Common myeloid progenitor, CD34-positive (primary cell): ENCODE measurements around the gene SLC25A19.

Source experiments
- CTCF ChIA-PET: fragments of 350-600 bp; sonication (Branson Sonifier 250); formaldehyde crosslinking; loops from one replicate; lab custom pipeline; 2021; ENCODE audit warnings: antibody characterized with exemption; lab: Charles Lee
- POLR2A ChIA-PET: fragments of 350-600 bp; sonication (Branson Sonifier 250); formaldehyde crosslinking; loops from one replicate; lab custom pipeline; 2021; ENCODE audit warnings: antibody characterized with exemption; lab: Charles Lee
- DNase-seq, 3 donors: peaks; one replicate each; pipeline versions ENCODE4 v3.0.0 to v3.0.0-alpha.2; 2013
- H3K27ac ChIP-seq, 2 experiments: 1 replicate in 1 of 2; 2 replicates in 1 of 2; pipeline ENCODE4 v1.7.0; 2013; ENCODE audit warnings: inconsistent platforms in 2 of 2, low read length in 2 of 2, mild to moderate bottlenecking in 2 of 2, low read depth in 1 of 2, moderate library complexity in 1 of 2; ENCODE audit not compliant: severe bottlenecking in 2 of 2, insufficient read depth in 1 of 2, poor library complexity in 1 of 2
- H3K27me3 ChIP-seq, 5 experiments: replicated peaks in 2 of 5; 1 replicate in 3 of 5; 2 replicates in 2 of 5; pipeline versions ENCODE4 v1.6.1 to v1.7.0; 2013; ENCODE audit warnings: low read length in 4 of 5, mild to moderate bottlenecking in 2 of 5, moderate library complexity in 2 of 5, inconsistent platforms in 1 of 5; ENCODE audit not compliant: insufficient read depth in 5 of 5, control insufficient read depth in 4 of 5
- H3K36me3 ChIP-seq, 4 experiments: 1 replicate in 2 of 4; 2 replicates in 2 of 4; pipeline versions ENCODE4 v1.6.1 to v1.7.0; 2013; ENCODE audit warnings: low read length in 3 of 4, control low read depth in 1 of 4, mild to moderate bottlenecking in 1 of 4; ENCODE audit not compliant: control insufficient read depth in 4 of 4, insufficient read depth in 4 of 4
- H3K4me1 ChIP-seq, 4 experiments: 1 replicate in 3 of 4; 2 replicates in 1 of 4; pipeline versions ENCODE4 v1.6.1 to v1.7.1; 2013; ENCODE audit warnings: low read length in 3 of 4, mild to moderate bottlenecking in 3 of 4, control low read depth in 1 of 4, inconsistent platforms in 1 of 4, moderate library complexity in 1 of 4; ENCODE audit not compliant: control insufficient read depth in 4 of 4, insufficient read depth in 4 of 4; ENCODE audit errors: control extremely low read depth in 1 of 4
- H3K4me3 ChIP-seq, 7 experiments: 1 replicate in 4 of 7; 2 replicates in 3 of 7; pipeline versions ENCODE4 v1.5.1 to v1.7.0; 2013; ENCODE audit warnings: mild to moderate bottlenecking in 7 of 7, low read length in 6 of 7, moderate library complexity in 6 of 7, inconsistent platforms in 2 of 7, low read depth in 2 of 7, control low read depth in 1 of 7; ENCODE audit not compliant: insufficient read depth in 4 of 7, control insufficient read depth in 1 of 7; ENCODE audit errors: extremely low read depth in 1 of 7
- H3K9me3 ChIP-seq, 5 experiments: 1 replicate in 4 of 5; 2 replicates in 1 of 5; pipeline versions ENCODE4 v1.6.1 to v1.7.1; 2013; ENCODE audit warnings: low read length in 4 of 5, mild to moderate bottlenecking in 2 of 5, inconsistent platforms in 1 of 5, low read depth in 1 of 5, moderate library complexity in 1 of 5; ENCODE audit not compliant: control insufficient read depth in 4 of 5, insufficient read depth in 2 of 5; ENCODE audit errors: control extremely low read depth in 1 of 5
- WGBS: methylation state at CpG from one replicate; pipeline ENCODE4 v1.1.5; 2013; ENCODE audit not compliant: insufficient coverage; 5-methylcytosine and 5-hydroxymethylcytosine counted together

Gene SLC25A19

GRCh38 chr17:75318211-75318610 lies 29.0 kb upstream of the SLC25A19 start:
- H3K27me3 ChIP-seq: no peaks in the 10 kb centered on the region
- peaks cover 0 to 27% (median 2%) of the 10 kb centered on the region in 4 experiments for H3K4me1 ChIP-seq
- H3K9me3 ChIP-seq: no peaks in the 10 kb centered on the region
- no peak overlapping the region for H3K4me3 ChIP-seq
- POLR2A ChIA-PET: no interaction called here
- DNase-seq: no peak
- CTCF ChIA-PET: interaction anchor here (1.4 to 2.1 kb wide), 2 partner anchors 16 to 94 kb away, joined by 4 to 8 read pairs; no protein-coding TSS in a partner anchor
- H3K27ac ChIP-seq: peak overlapping the region in 1 of 2 experiments; percentile 54
- 86% methylated on average over 6 of the region's 10 CpGs for WGBS
- peaks cover 13 to 50% (median 41%) of the 10 kb centered on the region in 4 experiments for H3K36me3 ChIP-seq

GRCh38 chr17:75317671-75318070 lies 28.4 kb upstream of the SLC25A19 start:
- ChIA-PET CTCF (interaction anchor here (1.3 to 2.1 kb wide), 4 partner anchors 16 to 95 kb away, joined by 3 to 8 read pairs (median 4); no protein-coding TSS in a partner anchor), POLR2A (no interaction called here)
- peaks cover 13 to 49% (median 41%) of the 10 kb centered on the region in 4 experiments for H3K36me3 ChIP-seq
- H3K4me1 ChIP-seq: peaks cover 0 to 31% (median 5%) of the 10 kb centered on the region in 4 experiments
- peak overlapping the region in 1 of 2 experiments; percentile 54 for H3K27ac ChIP-seq
- DNase-seq: no peak
- H3K27me3 ChIP-seq: no peaks in the 10 kb centered on the region
- 94% methylated on average over 9 of the region's 11 CpGs for WGBS
- H3K9me3 ChIP-seq: no peaks in the 10 kb centered on the region
- no peak overlapping the region for H3K4me3 ChIP-seq

GRCh38 chr17:75316253-75316652 lies 27.0 kb upstream of the SLC25A19 start:
- Histone ChIP-seq H3K4me3 (no peak overlapping the region), H3K4me1 (peaks cover 0 to 43% (median 14%) of the 10 kb centered on the region in 4 experiments), H3K27ac (no peak overlapping the region), H3K9me3 (no peaks in the 10 kb centered on the region), H3K27me3 (no peaks in the 10 kb centered on the region), H3K36me3 (peaks cover 8 to 38% (median 34%) of the 10 kb centered on the region in 4 experiments)
- no peak for DNase-seq
- POLR2A ChIA-PET: interaction anchor here (0.6 kb wide), 1 partner anchor 43 kb away, joined by 3 read pairs; no protein-coding TSS in a partner anchor
- CTCF ChIA-PET: interaction anchor here (0.5 to 2.1 kb wide), 8 partner anchors 10 to 211 kb away, joined by 3 to 8 read pairs (median 3); no protein-coding TSS in a partner anchor
- WGBS: 98% methylated on average over 4 of the region's 5 CpGs

GRCh38 chr17:75315541-75316243 lies 26.5 kb upstream of the SLC25A19 start:
- H3K27ac ChIP-seq: no peak overlapping the region
- peaks cover 0 to 46% (median 14%) of the 10 kb centered on the region in 4 experiments for H3K4me1 ChIP-seq
- H3K4me3 ChIP-seq: no peak overlapping the region
- ChIA-PET CTCF (interaction anchor here (0.5 to 1.4 kb wide), 4 partner anchors 10 to 212 kb away, joined by 3 to 4 read pairs (median 3); no protein-coding TSS in a partner anchor), POLR2A (interaction anchor here (0.6 kb wide), 1 partner anchor 42 kb away, joined by 3 read pairs; no protein-coding TSS in a partner anchor)
- no peaks in the 10 kb centered on the region for H3K9me3 ChIP-seq
- no peak for DNase-seq
- no peaks in the 10 kb centered on the region for H3K27me3 ChIP-seq
- WGBS: 89% methylated on average over 15 of the region's 19 CpGs
- H3K36me3 ChIP-seq: peaks cover 6 to 33% (median 29%) of the 10 kb centered on the region in 4 experiments

GRCh38 chr17:75313941-75314551 lies 24.8 kb upstream of the SLC25A19 start:
- Histone ChIP-seq H3K4me3 (no peak overlapping the region), H3K36me3 (peaks cover 4 to 20% (median 16%) of the 10 kb centered on the region in 4 experiments), H3K27ac (no peak overlapping the region), H3K9me3 (no peaks in the 10 kb centered on the region), H3K27me3 (no peaks in the 10 kb centered on the region), H3K4me1 (peaks cover 0 to 62% (median 27%) of the 10 kb centered on the region in 4 experiments)
- ChIA-PET POLR2A (interaction anchor here (0.5 kb wide), 1 partner anchor 189 kb away, joined by 4 read pairs; no protein-coding TSS in a partner anchor), CTCF (interaction anchor here (3.1 kb wide), 1 partner anchor 8 kb away, joined by 19 read pairs; no protein-coding TSS in a partner anchor)
- WGBS: 94% methylated on average over 10 of the region's 14 CpGs
- no peak for DNase-seq

GRCh38 chr17:75308732-75309629 lies 19.7 kb upstream of the SLC25A19 start:
- H3K27me3 ChIP-seq: no peaks in the 10 kb centered on the region
- no peaks in the 10 kb centered on the region for H3K9me3 ChIP-seq
- no peaks in the 10 kb centered on the region for H3K36me3 ChIP-seq
- ChIA-PET CTCF (interaction anchor here (0.9 to 2.5 kb wide), 3 partner anchors 10 to 17 kb away, joined by 3 to 10 read pairs (median 3); no protein-coding TSS in a partner anchor), POLR2A (interaction anchor here (0.8 kb wide), 1 partner anchor 38 kb away, joined by 3 read pairs; the partner anchor contains the start of gene MIF4GD)
- 63% methylated on average over 10 of the region's 20 CpGs for WGBS
- H3K27ac ChIP-seq: peak overlapping the region in 1 of 2 experiments; percentile 52
- no peak for DNase-seq
- no peak overlapping the region for H3K4me3 ChIP-seq
- H3K4me1 ChIP-seq: peaks cover 0 to 51% (median 30%) of the 10 kb centered on the region in 4 experiments
